ENCODE results near the gene SLC17A9. TPM values are rescaled to one million over a fixed set of nuclear protein-coding genes. Genes with fewer than 3 reads are reported as not detected.
A peak's percentile ranks its signal among the peaks of the same experiment; 100 is the strongest.

Gene SLC17A9
- total RNA-seq, 1 donor, result 2.0 TPM

- TF ChIP-seq CTCF (IDR thresholded peaks at IDR 0.05; ENCODE audit: insufficient read depth, low read length), result peak; percentile 74
- peak; percentile 45 for DNase-seq (ENCODE audit: low read depth)
- no peak overlapping the region for H3K4me3 ChIP-seq (ENCODE audit: low read depth, low read length)
Observed at GRCh38 chr20:62921119-62921687, 31.3 kb upstream of the SLC17A9 start.

DNA sequence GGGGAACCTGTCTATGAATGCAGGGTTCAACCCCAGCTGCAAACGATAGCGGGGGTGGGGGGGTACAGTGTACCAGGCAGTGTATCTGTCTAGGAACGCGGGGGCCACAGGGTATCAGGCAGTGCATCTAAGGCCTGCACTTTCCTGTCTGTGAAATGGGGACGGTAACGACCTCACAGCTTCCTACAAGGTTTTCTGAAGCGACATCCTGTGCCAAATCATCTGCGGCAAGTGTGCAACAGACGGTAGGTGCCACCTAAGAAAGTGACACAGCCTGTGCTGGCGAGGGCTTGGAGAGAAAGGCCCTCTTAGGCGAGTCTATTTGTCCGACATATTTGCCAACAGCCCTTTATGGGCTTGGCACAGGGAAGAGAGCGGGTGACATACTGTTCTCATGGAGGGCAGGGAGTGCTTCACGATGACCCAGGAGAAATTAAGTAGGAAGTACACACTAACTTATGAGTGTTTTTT is 30.0 kb upstream of the SLC17A9 start:
- TF ChIP-seq CTCF (IDR thresholded peaks at IDR 0.05; ENCODE audit: insufficient read depth, low read length), result no peak

DNA sequence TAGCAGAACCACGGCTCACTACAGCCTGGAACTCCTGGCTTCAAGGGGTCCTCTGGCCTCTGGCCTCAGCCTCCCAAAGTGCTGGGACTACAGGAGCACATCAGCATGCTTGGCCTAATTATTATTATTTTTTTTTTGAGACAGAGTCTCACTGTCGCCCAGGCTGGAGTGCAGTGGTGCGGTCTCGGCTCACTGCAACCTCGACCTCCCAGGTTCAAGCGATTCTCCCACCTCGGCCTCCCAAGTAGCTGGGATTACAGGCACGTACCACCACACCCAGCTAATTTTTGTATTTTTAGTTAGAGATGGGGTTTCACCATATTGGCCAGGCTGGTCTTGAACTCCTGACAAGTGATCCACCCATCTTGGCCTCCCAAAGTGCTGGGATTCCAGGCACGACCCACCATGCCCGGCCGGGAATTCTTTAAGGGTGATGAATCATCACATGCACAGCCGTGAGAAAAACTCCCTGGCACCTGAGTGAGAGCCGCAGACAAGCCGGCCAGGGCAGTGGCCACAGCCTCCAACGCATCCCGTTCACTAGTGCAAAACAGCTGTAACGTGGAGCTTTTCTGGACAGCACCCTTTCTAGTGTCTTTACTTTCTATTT is 29.3 kb upstream of the SLC17A9 start:
- DNase-seq (ENCODE audit: low read depth), result peak; percentile 84
- peak overlapping the region; percentile 6 for H3K4me3 ChIP-seq (ENCODE audit: low read depth, low read length)

More for the DNA sequence above, 30.0 kb upstream of the SLC17A9 start:
- no peak overlapping the region for H3K4me3 ChIP-seq (ENCODE audit: low read depth, low read length)
- DNase-seq (ENCODE audit: low read depth), result no peak

- peak overlapping the region; percentile 89 for H3K4me3 ChIP-seq (ENCODE audit: low read depth, low read length)
- no peak for TF ChIP-seq CTCF (IDR thresholded peaks at IDR 0.05; ENCODE audit: insufficient read depth, low read length)
- DNase-seq (ENCODE audit: low read depth), result no peak
Observed at GRCh38 chr20:62923669-62924441, 28.7 kb upstream of the SLC17A9 start.

- peak; percentile 63 for DNase-seq (ENCODE audit: low read depth)
- H3K4me3 ChIP-seq (ENCODE audit: low read depth, low read length), result peak overlapping the region; percentile 89
- TF ChIP-seq CTCF (IDR thresholded peaks at IDR 0.05; ENCODE audit: insufficient read depth, low read length), result no peak
Observed at GRCh38 chr20:62924442-62925075, 27.9 kb upstream of the SLC17A9 start.

GRCh38 chr20:62925076-62925419 is 27.5 kb upstream of the SLC17A9 start:
- no peak for TF ChIP-seq CTCF (IDR thresholded peaks at IDR 0.05; ENCODE audit: insufficient read depth, low read length)
- no peak for DNase-seq (ENCODE audit: low read depth)
- peak overlapping the region; percentile 89 for H3K4me3 ChIP-seq (ENCODE audit: low read depth, low read length)

Measured in fibroblast of the aortic adventitia (primary cell).